Gastrocnemius medialis (tissue), 4 donors: ENCODE data around the gene LHX5. TPM values are rescaled to one million over a fixed set of nuclear protein-coding genes. Genes with fewer than 3 reads are reported as not detected.

Experiments
- ATAC-seq, 2 donors: fragments of 150-250 bp; one replicate each; pipeline ENCODE4 v1.9.1; 2016
- DNase-seq, 2 donors: peaks; one replicate each; pipeline ENCODE4 v3.0.0-alpha.2; 2019
- H3K27ac ChIP-seq, 4 donors: fragments of 200-600 bp; sonication (generic); 1 replicate in 1 of 4; 2 replicates in 3 of 4; pipeline ENCODE4 v1.5.1; 2016 to 2018; ENCODE audit warnings: mild to moderate bottlenecking in 2 of 4, moderate library complexity in 1 of 4
- H3K27me3 ChIP-seq, 3 donors: fragments of 200-600 bp; sonication (generic) in 2 of 3; 1 replicate in 1 of 3; 2 replicates in 2 of 3; pipeline versions ENCODE4 v1.5.1 to v1.6.0; 2016 to 2019; ENCODE audit warnings: mild to moderate bottlenecking in 1 of 3, moderate library complexity in 1 of 3
- H3K36me3 ChIP-seq, 2 donors: fragments of 200-600 bp; sonication (generic) in 1 of 2; one replicate each; pipeline ENCODE4 v1.5.1; 2017 to 2018
- H3K4me1 ChIP-seq, 2 donors: fragments of 200-600 bp; sonication (generic) in 1 of 2; one replicate each; pipeline ENCODE4 v1.5.1; 2016 to 2017; ENCODE audit warnings: mild to moderate bottlenecking in 2 of 2
- H3K4me3 ChIP-seq, 4 donors: fragments of 200-600 bp; sonication (generic) in 3 of 4; 1 replicate in 1 of 4; 2 replicates in 3 of 4; pipeline ENCODE4 v1.5.1; 2016 to 2019; ENCODE audit warnings: mild to moderate bottlenecking in 2 of 4
- H3K9me3 ChIP-seq, 3 donors: fragments of 200-600 bp; sonication (generic) in 2 of 3; 1 replicate in 1 of 3; 2 replicates in 2 of 3; pipeline ENCODE4 v1.5.1; 2016 to 2019
- CTCF ChIP-seq, 5 experiments: fragments of 450-650 bp in 3 of 5; fragments of 200-600 bp in 2 of 5; sonication (generic) in 2 of 5; IDR thresholded peaks in 4 of 5; conservative IDR thresholded peaks in 1 of 5; 1 replicate in 4 of 5; 2 replicates in 1 of 5; pipeline ENCODE4 v1.5.1; 2016 to 2019; ENCODE audit warnings: antibody characterized with exemption in 5 of 5, mild to moderate bottlenecking in 3 of 5, moderate library complexity in 3 of 5
- POLR2A ChIP-seq, 2 donors: fragments of 450-650 bp; IDR thresholded peaks; one replicate each; pipeline ENCODE4 v1.6.1; 2017; ENCODE audit warnings: antibody characterized with exemption in 2 of 2, mild to moderate bottlenecking in 2 of 2, moderate library complexity in 2 of 2
- in situ Hi-C, 4 donors: fragments of 200-750 bp; cut with MboI; loops; one replicate each; pipeline versions ENCODE4 v1.15.0 to v1.8.0; 2017; ENCODE audit warnings: low sequenced_read_pairs in 4 of 4
- intact Hi-C: fragments of 100-400 bp; cut with DNase I; formaldehyde crosslinking; loops from one replicate; pipeline ENCODE4 v1.15.1; 2023; ENCODE audit warnings: low total_unique reads
- total RNA-seq, 4 donors: library from RNA; depleted of rRNA; stranded (reverse); fragments of >200 nt; gene quantifications; one replicate each; pipeline versions ENCODE4 v1.1.0 to v1.2.3, GENCODE V29; 2016

LHX5 gene
- total RNA-seq, 4 donors from 2014 or later, result not detected

- H3K36me3 ChIP-seq, result no peaks in the 10 kb centered on the region
- H3K4me1 ChIP-seq, result peaks cover 19 to 27% of the 10 kb centered on the region in 2 donors
Measured at GRCh38 chr12:113467502-113468364, 3.9 kb downstream of the LHX5 start.

GRCh38 chr12:113467142-113467501, 4.5 kb downstream of the LHX5 start:
- ATAC-seq, result no peak
- peaks cover 22 to 27% of the 10 kb centered on the region in 2 donors for H3K4me1 ChIP-seq
- peak overlapping the region; percentile 6 to 39 (median 39) for H3K4me3 ChIP-seq
- intact Hi-C loops, result no loop called here
- DNase-seq, result no peak
- no peak overlapping the region for H3K27ac ChIP-seq
- no peaks in the 10 kb centered on the region for H3K9me3 ChIP-seq
- in situ Hi-C loops, result loop anchor here (25.0 kb wide), 1 partner anchor 445 kb away; no protein-coding TSS in a partner anchor
- H3K27me3 ChIP-seq, result peaks cover 89 to 99% (median 99%) of the 10 kb centered on the region in 3 donors
- no peaks in the 10 kb centered on the region for H3K36me3 ChIP-seq
- TF ChIP-seq CTCF (IDR thresholded peaks at IDR 0.05 in 4 of 5, conservative IDR thresholded peaks at IDR 0.05 in 1 of 5) (no peak), POLR2A (IDR thresholded peaks at IDR 0.05) (no peak)

More at GRCh38 chr12:113467502-113468364, 3.9 kb downstream of the LHX5 start:
- TF ChIP-seq CTCF (IDR thresholded peaks at IDR 0.05 in 4 of 5, conservative IDR thresholded peaks at IDR 0.05 in 1 of 5) (no peak), POLR2A (IDR thresholded peaks at IDR 0.05) (no peak)
- in situ Hi-C loops (loop anchor here (25.0 kb wide), 1 partner anchor 445 kb away; no protein-coding TSS in a partner anchor), intact Hi-C loops (no loop called here)
- peaks cover 91 to 99% (median 97%) of the 10 kb centered on the region in 3 donors for H3K27me3 ChIP-seq
- H3K4me3 ChIP-seq, result peak overlapping the region; percentile 6 to 39 (median 39)
- ATAC-seq (no peak), DNase-seq (no peak)
- H3K9me3 ChIP-seq, result no peaks in the 10 kb centered on the region
- no peak overlapping the region for H3K27ac ChIP-seq

GRCh38 chr12:113466454-113467141, 5.1 kb downstream of the LHX5 start:
- Histone ChIP-seq H3K27ac (no peak overlapping the region), H3K27me3 (peaks cover 90 to 100% (median 99%) of the 10 kb centered on the region in 3 donors), H3K9me3 (no peaks in the 10 kb centered on the region), H3K4me3 (peak overlapping the region in 2 of 4 donors; percentile 39), H3K36me3 (no peaks in the 10 kb centered on the region), H3K4me1 (peaks cover 22 to 27% of the 10 kb centered on the region in 2 donors)
- DNase-seq (no peak), ATAC-seq (no peak)
- in situ Hi-C loops (loop anchor here (25.0 kb wide), 1 partner anchor 446 kb away; no protein-coding TSS in a partner anchor), intact Hi-C loops (no loop called here)
- TF ChIP-seq POLR2A (IDR thresholded peaks at IDR 0.05) (no peak), CTCF (IDR thresholded peaks at IDR 0.05 in 4 of 5, conservative IDR thresholded peaks at IDR 0.05 in 1 of 5) (no peak)

GRCh38 chr12:113465808-113466453, 5.7 kb downstream of the LHX5 start:
- intact Hi-C loops, result no loop called here
- in situ Hi-C loops, result loop anchor here (25.0 kb wide), 1 partner anchor 446 kb away; no protein-coding TSS in a partner anchor
- H3K36me3 ChIP-seq, result no peaks in the 10 kb centered on the region
- peaks cover 90 to 99% (median 98%) of the 10 kb centered on the region in 3 donors for H3K27me3 ChIP-seq
- peaks cover 22 to 27% of the 10 kb centered on the region in 2 donors for H3K4me1 ChIP-seq
- no peak for TF ChIP-seq POLR2A (IDR thresholded peaks at IDR 0.05)
- no peak for TF ChIP-seq CTCF (IDR thresholded peaks at IDR 0.05 in 4 of 5, conservative IDR thresholded peaks at IDR 0.05 in 1 of 5)
- no peak overlapping the region for H3K4me3 ChIP-seq
- DNase-seq (no peak), ATAC-seq (no peak)
- H3K9me3 ChIP-seq, result no peaks in the 10 kb centered on the region
- no peak overlapping the region for H3K27ac ChIP-seq
